Measurements from ENCODE around the gene PFKL. TPM values are rescaled to one million over a fixed set of nuclear protein-coding genes. Genes with fewer than 3 reads are reported as not detected.
A peak's percentile ranks its signal among the peaks of the same experiment; 100 is the strongest.

PFKL gene
- total and polyA plus RNA-seq, 8 donors, result 40.0 to 120 (median 55.2) TPM

- Histone ChIP-seq H3K4me1 (peaks cover 0 to 18% (median 0%) of the 10 kb centered on the region in 3 donors), H3K9me3 (no peaks in the 10 kb centered on the region), H3K4me3 (no peak overlapping the region), H3K27me3 (no peaks in the 10 kb centered on the region), H3K36me3 (peaks cover 0 to 5% (median 0%) of the 10 kb centered on the region in 3 donors), H3K27ac (peak overlapping the region in 1 of 4 donors; percentile 12)
- DNase-seq (no peak), FAIRE-seq (no peak), ATAC-seq (peak in 1 of 4 donors; percentile 14)
- whole genome bisulfite sequencing, 2 donors, result 68 to 73% methylated on average over 19 to 21 of the region's 21 CpGs
- intact Hi-C loops (cut with DNase I), result no loop called here
- no peak for TF ChIP-seq CTCF (IDR thresholded peaks at IDR 0.05)
Measured at GRCh38 chr21:44306936-44307704, 7.3 kb downstream of the PFKL start.

DNA sequence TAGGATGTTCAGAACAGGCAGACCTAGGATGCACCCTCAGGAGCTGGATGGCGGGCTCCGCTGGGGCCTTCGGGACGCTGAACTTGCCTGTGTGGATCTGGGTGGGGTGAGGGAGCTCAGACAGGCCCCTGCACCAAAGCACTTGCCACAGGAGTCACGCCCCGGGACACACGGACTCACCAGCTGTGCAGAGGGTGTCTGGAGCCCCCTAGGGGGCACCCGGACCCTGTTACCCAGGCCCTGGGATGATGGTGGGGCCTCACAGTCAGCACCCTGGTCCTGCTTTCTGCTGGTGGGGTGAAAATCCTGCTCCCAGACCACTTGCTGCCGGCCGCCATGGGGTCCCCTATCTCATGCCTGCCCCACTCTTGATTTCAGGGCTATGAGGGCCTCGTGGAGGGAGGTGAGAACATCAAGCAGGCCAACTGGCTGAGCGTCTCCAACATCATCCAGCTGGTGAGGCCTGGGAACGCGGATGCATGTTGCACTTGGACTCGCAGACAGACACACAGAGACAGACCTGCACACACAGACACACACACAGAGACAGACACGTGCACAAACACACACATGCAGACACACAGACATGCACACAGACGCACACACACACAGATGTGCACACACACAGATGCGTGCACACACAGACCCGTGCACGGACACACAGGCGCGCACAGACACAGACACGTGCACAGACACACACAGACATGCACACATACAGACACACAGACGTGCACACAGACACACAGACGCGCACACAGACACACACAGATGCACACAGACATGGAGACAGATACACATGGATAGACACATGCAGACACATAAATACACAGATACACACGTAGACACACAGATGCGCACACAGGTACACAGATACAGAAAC is 11.0 kb downstream of the PFKL start:
- no peaks in the 10 kb centered on the region for H3K4me1 ChIP-seq
- ATAC-seq, result no peak
- peaks cover 0 to 24% (median 11%) of the 10 kb centered on the region in 3 donors for H3K36me3 ChIP-seq
- TF ChIP-seq CTCF (IDR thresholded peaks at IDR 0.05), result no peak
- H3K4me3 ChIP-seq, result no peak overlapping the region
- FAIRE-seq, result no peak
- no peaks in the 10 kb centered on the region for H3K9me3 ChIP-seq
- no peak overlapping the region for H3K27ac ChIP-seq
- no peak for DNase-seq
- H3K27me3 ChIP-seq, result no peaks in the 10 kb centered on the region
- WGBS, 2 donors, result 91 to 94% methylated on average over 28 of the region's 28 CpGs
- intact Hi-C loops (cut with DNase I), result no loop called here

- Histone ChIP-seq H3K9me3 (no peaks in the 10 kb centered on the region), H3K36me3 (peaks cover 0 to 24% (median 11%) of the 10 kb centered on the region in 3 donors), H3K27me3 (no peaks in the 10 kb centered on the region), H3K4me3 (no peak overlapping the region), H3K27ac (no peak overlapping the region), H3K4me1 (no peaks in the 10 kb centered on the region)
- intact Hi-C loops (cut with DNase I), result no loop called here
- TF ChIP-seq CTCF (IDR thresholded peaks at IDR 0.05), result no peak
- ATAC-seq (no peak), DNase-seq (no peak), FAIRE-seq (no peak)
- 91 to 94% methylated on average over 22 of the region's 22 CpGs for WGBS, 2 donors
Measured at GRCh38 chr21:44312089-44312488, 12.2 kb downstream of the PFKL start.

- no peak for TF ChIP-seq CTCF (IDR thresholded peaks at IDR 0.05)
- no peak for ATAC-seq
- Histone ChIP-seq H3K27ac (no peak overlapping the region), H3K9me3 (no peaks in the 10 kb centered on the region), H3K36me3 (peaks cover 0 to 24% (median 11%) of the 10 kb centered on the region in 3 donors), H3K27me3 (no peaks in the 10 kb centered on the region), H3K4me1 (no peaks in the 10 kb centered on the region), H3K4me3 (no peak overlapping the region)
- FAIRE-seq, result no peak
- intact Hi-C loops (cut with DNase I), result no loop called here
- 95 to 96% methylated on average over 19 of the region's 19 CpGs for WGBS, 2 donors
- DNase-seq, result no peak
Measured at GRCh38 chr21:44312716-44313115, 12.9 kb downstream of the PFKL start.
